Pancreas (tissue), 10 donors: Measurements from ENCODE around the gene GPX3. TPM values are rescaled to one million over a fixed set of nuclear protein-coding genes. Genes with fewer than 3 reads are reported as not detected.

ENCODE experiments used
- ATAC-seq, 4 donors: fragments of 200-7000 bp; cut with Tn5 transposase; one replicate each; pipeline versions ENCODE4 v1.8.0 to v1.9.1; 2020; ENCODE audit warnings: mild to moderate bottlenecking in 4 of 4, moderate library complexity in 4 of 4
- DNase-seq, 6 donors: peaks; one replicate each; pipeline ENCODE4 v3.0.0-alpha.2; 2020
- FAIRE-seq: peaks from 2 replicates; lab custom pipeline; 2012; peaks lifted over from hg19 to GRCh38; lab: Jason Lieb, UNC
- H3K27ac ChIP-seq, 4 donors: fragments of 200-600 bp; sonication (generic); 1 replicate in 3 of 4; 2 replicates in 1 of 4; pipeline versions ENCODE4 v1.5.0 to v1.8.0; 2020
- H3K27me3 ChIP-seq, 4 donors: fragments of 200-600 bp; one replicate each; pipeline ENCODE4 v1.8.0; 2021
- H3K36me3 ChIP-seq, 3 donors: fragments of 200-600 bp; sonication (generic) in 1 of 3; one replicate each; pipeline versions ENCODE4 v1.5.0 to v1.8.0; 2020 to 2021
- H3K4me1 ChIP-seq, 3 donors: fragments of 200-600 bp; one replicate each; pipeline ENCODE4 v1.8.0; 2021
- H3K4me3 ChIP-seq, 4 donors: fragments of 200-600 bp; sonication (generic) in 2 of 4; one replicate each; pipeline versions ENCODE4 v1.5.0 to v1.8.0; 2020 to 2021
- H3K9me3 ChIP-seq, 4 donors: fragments of 200-600 bp; one replicate each; pipeline ENCODE4 v1.8.0; 2021
- CTCF ChIP-seq, 4 donors: fragments of 200-600 bp; sonication (generic) in 3 of 4; IDR thresholded peaks; one replicate each; pipeline versions ENCODE4 v1.5.0 to v1.8.0; 2021; ENCODE audit warnings: antibody characterized with exemption in 4 of 4
- WGBS, 2 donors: extraction: QIAGEN DNeasy Blood & Tissue Kit; methylation state at CpG; one replicate each; pipeline ENCODE4 v1.1.7; 2013; 5-methylcytosine and 5-hydroxymethylcytosine counted together
- intact Hi-C, 3 donors: fragments of 100-400 bp; cut with DNase I; formaldehyde crosslinking; loops; one replicate each; pipeline versions ENCODE4 v1.11.1 to v1.14.2; 2022
- polyA plus RNA-seq, 2 donors: library from polyadenylated mRNA; stranded (reverse); fragments of 200-250 nt; gene quantifications; one replicate each; pipeline ENCODE4 v1.2.3, GENCODE V29; 2013
- total RNA-seq, 6 donors: library from RNA; stranded (reverse); fragmentation: NEBNext Ultra II Directional in 4 of 6; extraction: Animal tissue kit (Norgen Biotek cat#: 25700) in 4 of 6; gene quantifications; one replicate each; pipeline versions ENCODE4 v1.2.1 to v1.2.4, GENCODE V29; 2021 to 2023
- donor health status: healthy with polysubstance abuse.
- donor health status: DM: no; HTN: no; CAD: no; lungs with moderate emphysema.
- donor health status: DM: no; HTN: no; CAD: no.
- donor health status: control.
- donor health status: control.
- donor health status: Bipolar disorder and iron deficiency.
- donor health status: DM: yes; HTN: yes; CAD: no.
- donor health status: DM: no; HTN: no; CAD: no.
- donor health status: DM: no; HTN: no; CAD: no.
- donor health status: DM: yes; HTN: yes; CAD: no.

GPX3 gene
- total and polyA plus RNA-seq, 8 donors = 26.3 to 298 (median 61.6) TPM

GRCh38 chr5:151051931-151052608 is 31.7 kb downstream of the GPX3 start:
- DNase-seq = no peak
- intact Hi-C loops = loop anchor here in 2 of 3 donors (2.0 to 5.0 kb wide), 2 partner anchors 65 to 67 kb away; no protein-coding TSS in a partner anchor
- H3K36me3 ChIP-seq = peaks cover 0 to 46% (median 12%) of the 10 kb centered on the region in 3 donors
- peaks cover 0 to 4% (median 0%) of the 10 kb centered on the region in 3 donors for H3K4me1 ChIP-seq
- 75% methylated on average over 10 of the region's 10 CpGs for WGBS, 2 donors
- TF ChIP-seq CTCF (IDR thresholded peaks at IDR 0.05) = peak in 1 of 4 donors; percentile 4
- FAIRE-seq = no peak
- H3K4me3 ChIP-seq = no peak overlapping the region
- no peaks in the 10 kb centered on the region for H3K27me3 ChIP-seq
- no peaks in the 10 kb centered on the region for H3K9me3 ChIP-seq
- ATAC-seq = peak in 2 of 4 donors; percentile 4 to 7
- no peak overlapping the region for H3K27ac ChIP-seq

- FAIRE-seq (no peak), ATAC-seq (no peak), DNase-seq (no peak)
- H3K9me3 ChIP-seq = no peaks in the 10 kb centered on the region
- intact Hi-C loops = loop anchor here in 2 of 3 donors (2.0 to 5.0 kb wide), 2 partner anchors 64 to 66 kb away; no protein-coding TSS in a partner anchor
- no peak overlapping the region for H3K27ac ChIP-seq
- no peak for TF ChIP-seq CTCF (IDR thresholded peaks at IDR 0.05)
- H3K36me3 ChIP-seq = peaks cover 0 to 54% (median 12%) of the 10 kb centered on the region in 3 donors
- H3K4me1 ChIP-seq = peaks cover 0 to 4% (median 0%) of the 10 kb centered on the region in 3 donors
- no peak overlapping the region for H3K4me3 ChIP-seq
- WGBS, 2 donors = 83 to 95% methylated on average over 3 of the region's 3 CpGs
- H3K27me3 ChIP-seq = no peaks in the 10 kb centered on the region
Observed at GRCh38 chr5:151052836-151053235, 32.4 kb downstream of the GPX3 start.

- H3K27ac ChIP-seq = no peak overlapping the region
- DNase-seq (no peak), FAIRE-seq (no peak), ATAC-seq (no peak)
- no peaks in the 10 kb centered on the region for H3K9me3 ChIP-seq
- peaks cover 0 to 62% (median 9%) of the 10 kb centered on the region in 3 donors for H3K36me3 ChIP-seq
- TF ChIP-seq CTCF (IDR thresholded peaks at IDR 0.05) = no peak
- H3K4me1 ChIP-seq = peaks cover 0 to 4% (median 0%) of the 10 kb centered on the region in 3 donors
- no peaks in the 10 kb centered on the region for H3K27me3 ChIP-seq
- intact Hi-C loops = loop anchor here in 2 of 3 donors (2.0 to 5.0 kb wide), 2 partner anchors 63 to 65 kb away; no protein-coding TSS in a partner anchor
- H3K4me3 ChIP-seq = no peak overlapping the region
- WGBS, 2 donors = 95 to 96% methylated on average over 4 of the region's 4 CpGs
Observed at GRCh38 chr5:151053796-151054462, 33.5 kb downstream of the GPX3 start.

- DNase-seq = no peak
- ATAC-seq = peak in 1 of 4 donors; percentile 36
Observed at GRCh38 chr5:151054709-151055108, 34.3 kb downstream of the GPX3 start.

More at GRCh38 chr5:151054709-151055108, 34.3 kb downstream of the GPX3 start:
- 78 to 86% methylated on average over 3 of the region's 3 CpGs for WGBS, 2 donors
- Histone ChIP-seq H3K9me3 (no peaks in the 10 kb centered on the region), H3K36me3 (peaks cover 0 to 59% (median 2%) of the 10 kb centered on the region in 3 donors), H3K4me1 (peaks cover 0 to 4% (median 0%) of the 10 kb centered on the region in 3 donors), H3K4me3 (no peak overlapping the region), H3K27ac (no peak overlapping the region), H3K27me3 (no peaks in the 10 kb centered on the region)
- FAIRE-seq = no peak
- intact Hi-C loops = loop anchor here in 1 of 3 donors (5.0 kb wide), 1 partner anchor 63 kb away; no protein-coding TSS in a partner anchor
- no peak for TF ChIP-seq CTCF (IDR thresholded peaks at IDR 0.05)
